ENCODE results near the gene MLPH. TPM values are rescaled to one million over a fixed set of nuclear protein-coding genes. Genes with fewer than 3 reads are reported as not detected.

Gene MLPH
- total RNA-seq, 1 donor from 2014 or later = 15.7 TPM

GRCh38 chr2:237573721-237574415 is 86.8 kb downstream of the MLPH start:
- DNase-seq (ENCODE audit: low spot score) = no peak
- intact Hi-C loops (cut with DNase I) = loop anchor here (2.0 to 5.0 kb wide), 2 partner anchors 152 to 451 kb away; no protein-coding TSS in a partner anchor

- no peak for DNase-seq (ENCODE audit: low spot score)
These were observed 87.4 kb downstream of the MLPH start for GRCh38 chr2:237574467-237574866.

GRCh38 chr2:237574894-237575868 is 88.1 kb downstream of the MLPH start:
- intact Hi-C loops (cut with DNase I) = loop anchor here (5.0 kb wide), 1 partner anchor 153 kb away; no protein-coding TSS in a partner anchor
- DNase-seq (ENCODE audit: low spot score) = no peak

More at GRCh38 chr2:237574467-237574866, 87.4 kb downstream of the MLPH start:
- intact Hi-C loops (cut with DNase I) = loop anchor here (5.0 kb wide), 1 partner anchor 152 kb away; no protein-coding TSS in a partner anchor

- no peak for DNase-seq (ENCODE audit: low spot score)
- intact Hi-C loops (cut with DNase I) = no loop called here
These were observed 89.1 kb downstream of the MLPH start for GRCh38 chr2:237575869-237576862.

GRCh38 chr2:237576974-237577373 is 89.9 kb downstream of the MLPH start:
- DNase-seq (ENCODE audit: low spot score) = no peak
- intact Hi-C loops (cut with DNase I) = no loop called here

GRCh38 chr2:237577458-237577857 is 90.4 kb downstream of the MLPH start:
- DNase-seq (ENCODE audit: low spot score) = no peak
- intact Hi-C loops (cut with DNase I) = no loop called here

- intact Hi-C loops (cut with DNase I) = no loop called here
- DNase-seq (ENCODE audit: low spot score) = no peak
These were observed 91.2 kb downstream of the MLPH start for GRCh38 chr2:237577956-237578870.

GRCh38 chr2:237581326-237581725 is 94.3 kb downstream of the MLPH start:
- DNase-seq (ENCODE audit: low spot score) = no peak
- intact Hi-C loops (cut with DNase I) = loop anchor here (1.0 kb wide), 1 partner anchor 164 kb away; no protein-coding TSS in a partner anchor

GRCh38 chr2:237581751-237582746 is 95.0 kb downstream of the MLPH start:
- intact Hi-C loops (cut with DNase I) = loop anchor here (1.0 kb wide), 1 partner anchor 163 kb away; no protein-coding TSS in a partner anchor

GRCh38 chr2:237583385-237584295 is 96.6 kb downstream of the MLPH start:
- no peak for DNase-seq (ENCODE audit: low spot score)
- intact Hi-C loops (cut with DNase I) = no loop called here

More at GRCh38 chr2:237581751-237582746, 95.0 kb downstream of the MLPH start:
- peak; percentile 87 for DNase-seq (ENCODE audit: low spot score)

GRCh38 chr2:237585590-237586221 is 98.7 kb downstream of the MLPH start:
- intact Hi-C loops (cut with DNase I) = no loop called here
- no peak for DNase-seq (ENCODE audit: low spot score)

GRCh38 chr2:237588044-237588696 is 101.1 kb downstream of the MLPH start:
- no peak for DNase-seq (ENCODE audit: low spot score)
- intact Hi-C loops (cut with DNase I) = no loop called here

GRCh38 chr2:237590272-237591140 is 103.5 kb downstream of the MLPH start, which contains the start of gene RAB17:
RAB17 (minus strand) TSS chr2:237590734; CDS start chr2:237586154, 4,580 bp downstream.
- intact Hi-C loops (cut with DNase I) = no loop called here
- no peak for DNase-seq (ENCODE audit: low spot score)

Data from cardiac septum (tissue), 1 donor.